IPS-18a (cell line): Measurements from ENCODE around the gene NDUFB10.
"Not testable (repeated sequence)": the region's sequence is repeated elsewhere in the genome, so short reads cannot be mapped to it uniquely, and the experiment has no call there.

Experiments
- H3K27ac ChIP-seq: one replicate; pipeline ENCODE4 v1.5.1; 2013; ENCODE audit warnings: low read length
- H3K27me3 ChIP-seq: one replicate; pipeline ENCODE4 v1.6.1; 2013; ENCODE audit warnings: mild to moderate bottlenecking, low read length; ENCODE audit not compliant: control insufficient read depth, insufficient read depth
- H3K36me3 ChIP-seq: one replicate; pipeline ENCODE4 v1.6.1; 2013; ENCODE audit warnings: low read depth, low read length; ENCODE audit not compliant: control insufficient read depth
- H3K4me1 ChIP-seq: one replicate; pipeline ENCODE4 v1.6.1; 2013; ENCODE audit warnings: low read depth, low read length; ENCODE audit not compliant: control insufficient read depth
- H3K4me3 ChIP-seq: one replicate; pipeline ENCODE4 v1.5.1; 2013; ENCODE audit warnings: low read length
- H3K9ac ChIP-seq: one replicate; pipeline ENCODE4 v1.6.1; 2013; ENCODE audit warnings: mild to moderate bottlenecking, low read length, moderate library complexity
- H3K9me3 ChIP-seq: one replicate; pipeline ENCODE4 v1.6.1; 2013; ENCODE audit warnings: low read depth, low read length; ENCODE audit not compliant: control insufficient read depth

NDUFB10 gene

GRCh38 chr16:1917665-1918350 lies 41.5 kb upstream of the NDUFB10 start:
- no peak overlapping the region for H3K27ac ChIP-seq
- no peaks in the 10 kb centered on the region for H3K9me3 ChIP-seq
- peak overlapping the region; percentile 16 for H3K4me3 ChIP-seq
- H3K27me3 ChIP-seq = peaks cover 82% of the 10 kb centered on the region
- H3K4me1 ChIP-seq = peaks cover 22% of the 10 kb centered on the region
- H3K9ac ChIP-seq = no peak overlapping the region
- H3K36me3 ChIP-seq = no peaks in the 10 kb centered on the region

- H3K9me3 ChIP-seq = no peaks in the 10 kb centered on the region
- no peak within 1 kb of the TSS for H3K9ac ChIP-seq
- no peak within 1 kb of the TSS for H3K27ac ChIP-seq
- H3K27me3 ChIP-seq = peaks cover 91% of the 10 kb centered on the region
- H3K4me3 ChIP-seq = peak within 1 kb of the TSS; percentile 37
- H3K4me1 ChIP-seq = peaks cover 22% of the 10 kb centered on the region
- H3K36me3 ChIP-seq = no peaks in the 10 kb centered on the region
Observed at GRCh38 chr16:1918351-1919326, 40.7 kb upstream of the NDUFB10 start, which contains the start of gene HS3ST6. HS3ST6 (minus strand) TSS chr16:1918415; CDS start chr16:1918323, 92 bp downstream.

GRCh38 chr16:1919327-1919998 lies 39.9 kb upstream of the NDUFB10 start:
- Histone ChIP-seq H3K36me3 (no peaks in the 10 kb centered on the region), H3K4me1 (peaks cover 19% of the 10 kb centered on the region), H3K9ac (no peak overlapping the region), H3K9me3 (no peaks in the 10 kb centered on the region), H3K27ac (no peak overlapping the region), H3K27me3 (peaks cover 92% of the 10 kb centered on the region), H3K4me3 (no peak overlapping the region)

- H3K9ac ChIP-seq, H3K9me3 ChIP-seq, H3K36me3 ChIP-seq, H3K27ac ChIP-seq: not testable (repeated sequence)
- Histone ChIP-seq H3K27me3 (peaks cover 88% of the 10 kb centered on the region), H3K4me1 (peaks cover 16% of the 10 kb centered on the region), H3K4me3 (peak overlapping the region; percentile 5)
Observed at GRCh38 chr16:1920122-1920521, 39.2 kb upstream of the NDUFB10 start.

GRCh38 chr16:1920727-1921171 lies 38.6 kb upstream of the NDUFB10 start:
- peaks cover 81% of the 10 kb centered on the region for H3K27me3 ChIP-seq
- H3K9ac ChIP-seq = no peak overlapping the region
- H3K27ac ChIP-seq = no peak overlapping the region
- H3K4me1 ChIP-seq = peaks cover 16% of the 10 kb centered on the region
- H3K4me3 ChIP-seq = peak overlapping the region; percentile 5
- H3K9me3 ChIP-seq = no peaks in the 10 kb centered on the region
- H3K36me3 ChIP-seq = no peaks in the 10 kb centered on the region

GRCh38 chr16:1922357-1922756 lies 37.0 kb upstream of the NDUFB10 start:
- Histone ChIP-seq H3K9ac (no peak overlapping the region), H3K4me3 (no peak overlapping the region), H3K9me3 (no peaks in the 10 kb centered on the region), H3K36me3 (no peaks in the 10 kb centered on the region), H3K27ac (no peak overlapping the region), H3K4me1 (peaks cover 6% of the 10 kb centered on the region), H3K27me3 (peaks cover 65% of the 10 kb centered on the region)

GRCh38 chr16:1923299-1924034 lies 35.9 kb upstream of the NDUFB10 start:
- Histone ChIP-seq H3K27me3 (peaks cover 58% of the 10 kb centered on the region), H3K27ac (no peak overlapping the region), H3K9me3 (no peaks in the 10 kb centered on the region), H3K4me1 (peaks cover 5% of the 10 kb centered on the region), H3K9ac (no peak overlapping the region), H3K36me3 (no peaks in the 10 kb centered on the region), H3K4me3 (peak overlapping the region; percentile 19)

GRCh38 chr16:1924095-1924494 lies 35.2 kb upstream of the NDUFB10 start:
- Histone ChIP-seq H3K4me3 (peak overlapping the region; percentile 19), H3K27ac (no peak overlapping the region), H3K9ac (no peak overlapping the region), H3K36me3 (no peaks in the 10 kb centered on the region), H3K4me1 (peaks cover 5% of the 10 kb centered on the region), H3K27me3 (peaks cover 52% of the 10 kb centered on the region), H3K9me3 (no peaks in the 10 kb centered on the region)

- peaks cover 43% of the 10 kb centered on the region for H3K27me3 ChIP-seq
- H3K9me3 ChIP-seq = no peaks in the 10 kb centered on the region
- H3K4me1 ChIP-seq = no peaks in the 10 kb centered on the region
- no peak overlapping the region for H3K9ac ChIP-seq
- no peak overlapping the region for H3K27ac ChIP-seq
- no peak overlapping the region for H3K4me3 ChIP-seq
- no peaks in the 10 kb centered on the region for H3K36me3 ChIP-seq
Observed at GRCh38 chr16:1926271-1926670, 33.1 kb upstream of the NDUFB10 start.

- Histone ChIP-seq H3K36me3 (no peaks in the 10 kb centered on the region), H3K9ac (no peak overlapping the region), H3K27me3 (peaks cover 18% of the 10 kb centered on the region), H3K4me3 (peak overlapping the region; percentile 46), H3K4me1 (no peaks in the 10 kb centered on the region), H3K9me3 (no peaks in the 10 kb centered on the region), H3K27ac (no peak overlapping the region)
Observed at GRCh38 chr16:1929105-1929504, 30.2 kb upstream of the NDUFB10 start.
